Colonic mucosa (tissue), 4 donors: ENCODE data around the gene CSN2. TPM values are rescaled to one million over a fixed set of nuclear protein-coding genes. Genes with fewer than 3 reads are reported as not detected.

ENCODE experiments used
- DNase-seq: peaks from one replicate; pipeline ENCODE4 v3.0.0-alpha.2; 2020
- H3K27ac ChIP-seq: fragments of 200-600 bp; one replicate; pipeline ENCODE4 v1.8.0; 2021
- H3K27me3 ChIP-seq: fragments of 200-600 bp; one replicate; pipeline ENCODE4 v1.8.0; 2021
- H3K36me3 ChIP-seq: fragments of 200-600 bp; one replicate; pipeline ENCODE4 v1.8.0; 2021
- H3K4me1 ChIP-seq: fragments of 200-600 bp; one replicate; pipeline ENCODE4 v1.8.0; 2021; ENCODE audit warnings: mild to moderate bottlenecking
- H3K4me3 ChIP-seq: fragments of 200-600 bp; one replicate; pipeline ENCODE4 v1.8.0; 2021
- H3K9ac ChIP-seq, 2 donors: one replicate each; pipeline ENCODE4 v1.7.0; 2013; ENCODE audit warnings: control low read depth in 2 of 2, low read depth in 2 of 2, low read length in 2 of 2
- H3K9me3 ChIP-seq: fragments of 200-600 bp; one replicate; pipeline ENCODE4 v1.8.0; 2021
- CTCF ChIP-seq: fragments of 200-600 bp; IDR thresholded peaks from one replicate; pipeline ENCODE4 v1.8.0; 2022; ENCODE audit warnings: antibody characterized with exemption, mild to moderate bottlenecking
- intact Hi-C: fragments of 100-400 bp; cut with DNase I; formaldehyde crosslinking; loops from one replicate; pipeline ENCODE4 v1.14.1; 2022
- total RNA-seq, 2 donors: library from RNA; stranded (reverse); fragmentation: NEBNext Ultra II Directional in 1 of 2; extraction: Animal tissue kit (Norgen Biotek cat#: 25700) in 1 of 2; gene quantifications; one replicate each; pipeline ENCODE4 v1.2.1, GENCODE V29; 2021
- donor health status: healthy.
- donor health status: DM: no; HTN: no; CAD: no.
- donor health status: DM: no; HTN: no; CAD: no.

The CSN2 gene
- total RNA-seq, 2 donors from 2014 or later: not detected

- intact Hi-C loops: no loop called here
- no peak overlapping the region for H3K4me3 ChIP-seq
- H3K27me3 ChIP-seq: no peaks in the 10 kb centered on the region
- no peak overlapping the region for H3K9ac ChIP-seq
- DNase-seq: no peak
- no peaks in the 10 kb centered on the region for H3K9me3 ChIP-seq
- no peaks in the 10 kb centered on the region for H3K4me1 ChIP-seq
- no peaks in the 10 kb centered on the region for H3K36me3 ChIP-seq
- TF ChIP-seq CTCF: no peak
- no peak overlapping the region for H3K27ac ChIP-seq
Observed at GRCh38 chr4:69977582-69977981, 12.1 kb upstream of the CSN2 start.

GRCh38 chr4:69974631-69975030, 9.1 kb upstream of the CSN2 start:
- DNase-seq: no peak
- Histone ChIP-seq H3K27ac (no peak overlapping the region), H3K36me3 (no peaks in the 10 kb centered on the region), H3K4me3 (no peak overlapping the region), H3K4me1 (no peaks in the 10 kb centered on the region), H3K9ac (no peak overlapping the region), H3K9me3 (no peaks in the 10 kb centered on the region), H3K27me3 (no peaks in the 10 kb centered on the region)
- TF ChIP-seq CTCF: no peak
- intact Hi-C loops: no loop called here

- Histone ChIP-seq H3K27ac (no peak overlapping the region), H3K27me3 (no peaks in the 10 kb centered on the region), H3K4me3 (no peak overlapping the region), H3K9me3 (no peaks in the 10 kb centered on the region), H3K9ac (no peak overlapping the region), H3K36me3 (no peaks in the 10 kb centered on the region), H3K4me1 (no peaks in the 10 kb centered on the region)
- TF ChIP-seq CTCF: no peak
- no peak for DNase-seq
- intact Hi-C loops: no loop called here
Observed at GRCh38 chr4:69970071-69970470, 4.5 kb upstream of the CSN2 start.

GRCh38 chr4:69957209-69957608, 8.3 kb downstream of the CSN2 start:
- intact Hi-C loops: no loop called here
- Histone ChIP-seq H3K27ac (no peak overlapping the region), H3K4me3 (no peak overlapping the region), H3K9me3 (no peaks in the 10 kb centered on the region), H3K27me3 (no peaks in the 10 kb centered on the region), H3K9ac (no peak overlapping the region), H3K4me1 (no peaks in the 10 kb centered on the region), H3K36me3 (no peaks in the 10 kb centered on the region)
- no peak for TF ChIP-seq CTCF
- no peak for DNase-seq

GRCh38 chr4:69951602-69952001, 13.9 kb downstream of the CSN2 start:
- Histone ChIP-seq H3K4me1 (no peaks in the 10 kb centered on the region), H3K9me3 (no peaks in the 10 kb centered on the region), H3K27me3 (no peaks in the 10 kb centered on the region), H3K4me3 (no peak overlapping the region), H3K9ac (no peak overlapping the region), H3K36me3 (no peaks in the 10 kb centered on the region), H3K27ac (no peak overlapping the region)
- intact Hi-C loops: no loop called here
- no peak for TF ChIP-seq CTCF
- no peak for DNase-seq

- Histone ChIP-seq H3K9ac (no peak overlapping the region), H3K4me1 (no peaks in the 10 kb centered on the region), H3K27ac (no peak overlapping the region), H3K4me3 (no peak overlapping the region), H3K9me3 (no peaks in the 10 kb centered on the region), H3K36me3 (no peaks in the 10 kb centered on the region), H3K27me3 (no peaks in the 10 kb centered on the region)
- TF ChIP-seq CTCF: no peak
- intact Hi-C loops: no loop called here
- DNase-seq: no peak
Observed at GRCh38 chr4:69936566-69936965, 29.0 kb downstream of the CSN2 start.
